Measurements from ENCODE around the gene HSPB6.
A peak's percentile ranks its signal among the peaks of the same experiment; 100 is the strongest.

HSPB6 gene

DNA sequence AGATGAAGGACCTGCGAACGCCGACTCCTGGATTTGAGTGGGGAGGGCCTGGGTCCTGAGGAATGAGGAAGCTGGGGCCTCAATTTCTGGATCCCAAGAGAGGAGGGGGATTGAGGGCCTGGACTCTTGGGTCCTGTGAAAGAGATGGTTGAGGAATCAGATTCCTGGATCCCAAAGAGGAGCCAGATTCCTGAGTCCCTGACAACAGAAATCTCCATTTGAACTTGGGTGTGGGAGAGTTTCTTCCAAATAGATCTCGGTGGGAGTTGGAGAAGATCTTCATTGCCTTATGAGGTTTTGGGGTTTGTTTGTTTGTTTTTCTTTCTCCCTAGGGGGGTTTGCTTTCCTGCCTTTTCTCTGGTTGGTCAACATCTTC is 10.8 kb downstream of the HSPB6 start:
- no peak for DNase-seq (ENCODE audit: low read depth in 2 of 2)

DNA sequence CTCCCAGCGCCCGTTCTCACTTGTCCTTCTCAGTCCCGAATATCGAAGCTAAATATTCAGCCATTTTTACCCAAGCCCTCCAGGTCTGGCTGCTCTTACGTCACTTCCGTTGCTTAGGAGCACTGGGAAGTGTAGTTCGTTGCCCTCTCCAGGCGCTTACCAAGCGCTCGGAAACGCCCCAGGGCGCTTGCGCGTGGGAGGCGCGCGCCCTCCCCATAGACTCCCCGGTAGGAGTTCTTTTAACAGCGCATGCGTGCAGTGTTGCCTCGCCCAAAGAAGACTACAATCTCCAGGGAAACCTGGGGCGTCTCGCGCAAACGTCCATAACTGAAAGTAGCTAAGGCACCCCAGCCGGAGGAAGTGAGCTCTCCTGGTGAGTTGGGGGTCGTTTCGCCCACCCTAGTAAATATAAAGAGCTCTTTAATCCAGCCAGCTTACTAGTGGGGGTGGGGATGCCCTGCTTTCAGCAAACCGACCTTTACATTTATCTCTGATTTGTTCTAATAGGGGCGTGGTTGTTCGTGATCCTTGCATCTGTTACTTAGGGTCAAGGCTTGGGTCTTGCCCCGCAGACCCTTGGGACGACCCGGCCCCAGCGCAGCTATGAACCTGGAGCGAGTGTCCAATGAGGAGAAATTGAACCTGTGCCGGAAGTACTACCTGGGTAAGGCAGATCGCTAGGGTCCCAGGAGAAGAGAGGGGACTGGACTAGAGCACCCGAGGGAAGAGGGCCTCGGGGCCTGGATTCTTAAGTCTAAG is 11.3 kb downstream of the HSPB6 start, which contains the start of the genes PSENEN and U2AF1L4:
PSENEN (plus strand) TSS at position 324 of the 759 bp plus-strand sequence; CDS start at position 604, 280 bp downstream.
U2AF1L4 (minus strand) TSS at position 91 of the 759 bp plus-strand sequence; CDS start at position 64, 27 bp downstream.
- DNase-seq (ENCODE audit: low read depth in 2 of 2) = peak; percentile 89 to 91

DNA sequence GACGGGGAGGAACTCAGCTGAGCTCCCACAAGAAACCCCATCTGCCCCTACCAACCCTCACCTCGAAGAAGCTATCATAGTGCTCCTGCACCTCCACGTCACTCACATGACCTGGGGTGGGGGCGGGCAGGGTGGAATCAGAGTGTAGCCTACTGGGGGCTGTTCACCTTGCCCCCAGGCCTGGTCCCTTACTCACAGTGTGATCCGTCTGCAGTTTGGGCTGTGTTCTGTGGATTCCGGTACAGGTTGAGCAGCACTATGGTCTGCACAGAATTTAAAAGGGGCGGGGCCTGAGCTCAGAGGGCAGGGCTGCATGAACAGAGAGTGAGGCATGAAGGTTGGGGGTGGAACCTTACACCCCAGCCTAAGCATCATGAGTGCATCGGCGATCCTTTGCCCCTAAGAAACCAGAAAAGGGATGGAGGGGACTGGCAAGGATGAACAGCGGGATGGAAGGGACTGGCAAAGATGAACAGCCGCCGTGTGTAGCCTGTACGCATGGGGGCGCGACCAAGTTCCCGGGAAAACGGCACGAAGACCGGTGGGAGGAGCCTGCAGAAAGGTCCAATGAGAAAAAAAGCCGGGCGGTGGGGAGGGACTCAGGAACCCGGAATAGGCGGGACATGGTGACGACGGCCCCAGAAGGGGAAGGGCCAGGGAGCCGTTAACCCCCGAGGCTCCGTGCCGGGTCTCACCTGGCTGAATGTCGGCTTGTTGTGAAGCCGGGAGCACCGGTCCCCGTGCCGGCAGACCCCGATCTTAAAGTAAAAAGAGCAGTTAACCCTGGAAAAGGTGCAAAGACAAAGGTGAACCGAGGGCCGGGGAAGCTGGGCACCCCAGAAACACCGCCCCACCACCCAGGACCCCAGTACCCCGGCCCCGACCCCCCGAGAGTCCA is 12.2 kb downstream of the HSPB6 start:
- peak; percentile 89 to 91 for DNase-seq (ENCODE audit: low read depth in 2 of 2)

DNA sequence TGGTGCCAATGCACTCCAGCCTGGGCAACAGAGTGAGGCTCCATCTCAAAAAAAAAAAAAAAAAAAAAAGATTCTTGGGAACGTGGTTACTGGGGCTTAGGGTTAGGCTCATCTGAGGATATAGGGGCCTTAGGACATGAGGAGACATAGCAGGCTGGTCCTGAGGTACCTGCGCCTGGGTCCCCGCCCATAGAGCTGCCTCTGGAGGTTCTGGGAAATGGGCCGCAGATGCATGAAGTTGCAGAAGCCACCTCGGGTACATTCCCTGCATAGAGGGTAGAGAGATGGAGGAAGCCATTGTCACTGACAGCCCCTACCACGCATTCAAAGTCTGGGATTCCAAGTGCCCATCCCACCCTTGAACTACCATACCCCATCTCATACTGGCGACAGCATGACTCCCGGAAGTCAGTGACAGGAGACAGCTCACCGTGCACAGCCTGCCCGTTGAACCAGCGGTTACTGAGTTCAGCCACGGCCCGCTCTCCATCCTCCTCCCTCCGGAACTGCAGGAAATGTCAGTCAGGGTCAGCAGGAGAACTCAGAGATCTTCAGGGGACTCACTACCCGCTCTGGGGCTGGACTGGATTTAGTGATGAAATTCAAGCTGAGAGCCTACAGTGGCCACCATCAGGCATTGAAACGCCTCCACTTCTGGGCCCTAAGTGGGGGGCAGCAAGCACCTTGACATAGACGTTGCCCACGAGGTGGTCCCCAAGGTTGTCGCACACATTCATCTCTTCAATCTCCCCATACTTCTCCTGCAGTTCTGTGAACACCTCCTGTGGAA is 13.0 kb downstream of the HSPB6 start:
- no peak for DNase-seq (ENCODE audit: low read depth in 2 of 2)

DNA sequence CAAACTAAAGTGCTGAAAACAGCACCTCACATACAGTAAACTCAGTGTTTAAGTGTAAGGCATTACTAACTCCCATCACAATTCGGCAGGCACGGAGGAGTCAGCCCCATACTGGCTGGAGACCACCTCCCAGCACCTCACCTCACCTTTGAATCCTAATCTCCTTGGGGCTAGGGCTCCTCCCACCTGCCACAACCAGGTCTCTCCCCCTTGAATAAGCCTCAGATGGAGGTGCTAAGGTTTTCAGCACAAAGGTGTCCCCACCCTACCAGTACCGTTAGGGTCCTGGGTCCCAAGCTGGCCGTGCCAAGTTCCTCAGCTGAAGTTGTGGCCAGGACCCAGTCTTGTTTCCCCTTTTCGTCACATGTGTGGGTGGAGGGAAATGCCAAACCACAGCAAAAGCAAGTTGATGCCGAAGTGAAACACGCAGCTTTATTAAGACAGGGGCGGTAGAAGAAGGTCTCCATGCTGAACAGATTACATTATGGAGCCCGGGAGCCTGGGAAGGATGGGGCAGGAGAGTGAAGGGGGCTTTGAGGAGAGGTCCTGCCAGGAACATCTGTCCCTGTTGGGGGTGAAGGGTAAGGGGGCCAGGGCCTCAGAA is 14.6 kb downstream of the HSPB6 start, which contains the start of gene IGFLR1:
IGFLR1 (minus strand) TSS at position 332 of the 604 bp plus-strand sequence. CDS start 1,272 bp downstream, outside the sequence.
- peak; percentile 50 to 61 for DNase-seq (ENCODE audit: low read depth in 2 of 2)

DNA sequence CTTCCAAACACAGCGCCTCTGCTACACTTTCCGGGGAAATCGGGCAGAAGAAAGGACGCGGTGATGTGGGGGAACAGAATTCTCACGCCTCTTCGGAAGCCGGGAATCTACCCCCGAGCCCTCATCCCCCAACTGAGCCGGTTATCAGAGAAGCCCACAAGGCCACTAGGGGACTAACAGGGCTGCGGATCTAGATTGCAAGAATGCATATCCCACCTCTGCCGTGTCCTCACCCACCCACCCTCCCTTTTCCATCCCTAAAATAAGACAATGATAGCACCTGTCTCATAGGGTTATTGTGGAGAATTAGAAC is 15.7 kb downstream of the HSPB6 start:
- DNase-seq (ENCODE audit: low read depth in 2 of 2) = no peak

DNA sequence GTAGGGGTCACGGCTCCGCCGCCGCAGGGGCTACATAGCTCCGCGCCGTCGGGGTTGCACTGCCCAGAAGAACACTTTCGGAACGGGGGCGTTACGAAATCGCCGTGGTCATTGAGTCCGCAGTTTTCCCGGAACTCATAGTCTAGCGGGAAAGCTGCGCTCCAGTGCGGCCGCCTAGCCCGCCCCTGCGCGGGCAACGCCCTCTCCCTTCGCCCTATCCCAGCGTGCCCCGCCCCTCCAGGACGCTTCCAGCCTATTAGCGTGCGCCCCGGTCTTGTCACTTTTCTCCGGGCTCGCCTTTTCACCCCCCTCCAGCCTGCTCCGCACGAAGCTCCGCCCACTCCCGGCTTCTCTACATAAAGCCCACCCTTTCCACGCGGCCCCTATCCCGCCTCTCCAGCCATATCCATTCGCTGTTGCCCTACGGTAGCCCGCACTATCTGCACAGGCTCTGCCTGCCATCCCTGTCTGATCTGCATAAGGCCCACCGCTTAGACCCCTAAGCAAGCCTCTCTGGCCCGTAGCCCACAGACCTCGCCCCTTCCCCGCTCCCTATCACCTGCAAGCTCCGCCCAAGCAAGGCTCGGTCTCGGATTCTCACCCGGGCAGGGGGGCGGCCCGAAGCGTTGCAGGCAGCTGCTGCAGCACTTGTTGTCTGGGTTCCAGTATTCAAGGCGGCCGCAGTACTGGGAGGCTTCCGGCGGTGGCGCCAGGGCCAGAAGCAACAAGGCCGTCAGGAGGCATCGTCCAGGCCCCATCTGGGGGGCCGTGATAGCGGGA is 16.2 kb downstream of the HSPB6 start:
- DNase-seq (ENCODE audit: low read depth in 2 of 2) = peak; percentile 88 to 96

DNA sequence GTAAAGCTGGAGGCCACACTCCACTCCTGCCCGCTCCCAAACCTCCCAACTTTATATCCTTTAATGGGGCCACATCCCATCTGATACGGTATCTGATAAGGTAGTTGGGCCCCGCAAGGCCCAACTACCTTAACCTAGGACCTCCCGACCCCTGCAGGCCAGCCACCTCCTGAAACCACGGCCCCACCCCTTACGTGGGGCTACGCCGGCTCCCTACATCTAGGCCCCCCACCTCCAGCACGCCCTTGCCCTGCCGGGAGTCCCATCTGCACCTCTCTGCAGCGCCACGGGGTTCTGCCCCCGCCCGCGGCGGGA is 16.8 kb downstream of the HSPB6 start:
- no peak for DNase-seq (ENCODE audit: low read depth in 2 of 2)

DNA sequence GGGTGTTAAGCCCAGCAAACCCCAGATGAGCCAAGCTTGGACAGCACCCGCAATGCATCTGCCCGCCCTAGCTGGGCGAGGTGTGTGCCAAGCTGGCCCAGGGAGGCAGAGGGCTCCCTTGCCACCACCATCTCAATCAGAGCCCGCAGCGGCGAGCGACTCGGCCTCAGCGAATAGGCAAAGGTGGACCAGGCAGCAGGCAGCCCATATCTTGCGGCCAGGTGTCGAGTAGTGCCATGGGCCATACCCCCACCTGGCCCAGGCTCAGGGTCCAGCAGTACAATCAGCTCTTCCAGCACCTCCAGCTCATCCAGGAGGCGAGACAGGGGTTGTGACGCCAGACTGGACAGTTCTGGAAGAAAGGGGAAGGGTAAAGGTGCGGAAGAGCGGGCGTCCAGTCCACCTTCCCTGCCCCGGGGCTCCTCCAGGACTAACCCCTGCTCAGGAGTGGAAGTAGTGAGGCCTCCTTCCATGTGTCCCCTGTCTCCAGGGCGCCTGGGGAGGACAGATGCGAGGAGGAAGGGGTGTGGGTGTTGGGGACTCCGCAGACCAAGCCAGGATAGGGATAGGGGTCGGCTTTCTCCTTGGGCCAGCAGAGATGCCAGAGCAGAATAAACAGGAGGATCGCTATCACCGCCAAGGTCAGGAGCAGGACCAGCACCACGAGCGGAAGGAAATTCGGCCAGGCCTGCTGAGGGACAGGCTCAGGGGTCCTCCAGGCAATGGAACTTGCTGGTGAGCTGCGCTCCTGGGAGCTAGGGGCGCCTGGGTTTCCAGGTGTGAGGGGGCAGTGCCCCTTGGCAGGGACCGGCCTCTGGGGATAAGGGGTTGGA is 17.3 kb downstream of the HSPB6 start:
- no peak for DNase-seq (ENCODE audit: low read depth in 2 of 2)

DNA sequence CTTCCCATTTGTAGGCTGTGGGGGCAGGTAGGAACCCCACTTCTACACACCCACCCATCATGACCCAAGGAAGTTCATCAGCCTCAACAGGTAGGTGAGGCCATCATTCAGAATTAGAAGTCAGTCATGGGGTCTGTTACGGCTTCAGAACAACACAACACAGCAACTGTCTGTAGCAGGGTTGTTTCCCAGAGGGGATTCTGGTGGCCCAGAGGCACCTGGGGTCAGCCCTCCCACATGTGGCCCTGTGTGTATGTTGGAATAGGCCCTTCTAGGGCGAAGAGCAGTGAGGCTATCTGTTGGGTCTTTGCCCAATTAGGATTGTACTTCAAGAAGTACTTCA is 18.0 kb downstream of the HSPB6 start:
- no peak for DNase-seq (ENCODE audit: low read depth in 2 of 2)

DNA sequence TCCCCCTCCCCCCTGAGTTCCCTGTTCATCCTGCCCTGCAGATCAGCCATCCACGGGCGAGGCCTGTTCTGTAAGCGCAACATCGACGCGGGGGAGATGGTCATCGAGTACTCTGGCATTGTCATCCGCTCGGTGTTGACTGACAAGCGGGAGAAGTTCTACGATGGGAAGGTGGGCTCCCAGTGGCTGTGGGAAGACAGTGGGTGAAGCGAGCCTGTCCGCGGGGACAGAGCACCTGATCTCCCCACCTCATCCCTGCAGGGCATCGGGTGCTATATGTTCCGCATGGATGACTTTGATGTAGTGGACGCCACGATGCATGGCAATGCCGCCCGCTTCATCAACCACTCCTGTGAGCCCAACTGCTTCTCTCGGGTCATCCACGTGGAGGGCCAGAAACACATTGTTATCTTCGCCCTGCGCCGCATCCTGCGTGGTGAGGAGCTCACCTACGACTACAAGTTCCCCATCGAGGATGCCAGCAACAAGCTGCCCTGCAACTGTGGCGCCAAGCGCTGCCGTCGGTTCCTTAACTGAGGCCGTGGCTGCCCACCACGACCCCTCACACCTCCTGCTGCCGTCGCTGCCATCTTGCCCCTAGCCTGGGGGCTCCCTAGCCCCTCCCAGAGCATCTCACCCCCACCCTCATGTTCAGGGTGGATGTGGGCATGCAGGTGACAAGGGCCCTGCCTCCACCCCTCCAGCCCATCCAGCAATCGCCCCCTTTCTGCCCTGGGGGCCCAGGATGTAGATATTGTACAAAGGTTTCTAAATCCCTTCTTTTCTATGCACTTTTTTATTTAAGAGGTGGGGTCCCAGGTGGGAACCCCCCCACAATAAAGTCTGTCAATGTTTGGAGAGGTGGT is 18.6 kb downstream of the HSPB6 start:
- no peak for DNase-seq (ENCODE audit: low read depth in 2 of 2)

DNA sequence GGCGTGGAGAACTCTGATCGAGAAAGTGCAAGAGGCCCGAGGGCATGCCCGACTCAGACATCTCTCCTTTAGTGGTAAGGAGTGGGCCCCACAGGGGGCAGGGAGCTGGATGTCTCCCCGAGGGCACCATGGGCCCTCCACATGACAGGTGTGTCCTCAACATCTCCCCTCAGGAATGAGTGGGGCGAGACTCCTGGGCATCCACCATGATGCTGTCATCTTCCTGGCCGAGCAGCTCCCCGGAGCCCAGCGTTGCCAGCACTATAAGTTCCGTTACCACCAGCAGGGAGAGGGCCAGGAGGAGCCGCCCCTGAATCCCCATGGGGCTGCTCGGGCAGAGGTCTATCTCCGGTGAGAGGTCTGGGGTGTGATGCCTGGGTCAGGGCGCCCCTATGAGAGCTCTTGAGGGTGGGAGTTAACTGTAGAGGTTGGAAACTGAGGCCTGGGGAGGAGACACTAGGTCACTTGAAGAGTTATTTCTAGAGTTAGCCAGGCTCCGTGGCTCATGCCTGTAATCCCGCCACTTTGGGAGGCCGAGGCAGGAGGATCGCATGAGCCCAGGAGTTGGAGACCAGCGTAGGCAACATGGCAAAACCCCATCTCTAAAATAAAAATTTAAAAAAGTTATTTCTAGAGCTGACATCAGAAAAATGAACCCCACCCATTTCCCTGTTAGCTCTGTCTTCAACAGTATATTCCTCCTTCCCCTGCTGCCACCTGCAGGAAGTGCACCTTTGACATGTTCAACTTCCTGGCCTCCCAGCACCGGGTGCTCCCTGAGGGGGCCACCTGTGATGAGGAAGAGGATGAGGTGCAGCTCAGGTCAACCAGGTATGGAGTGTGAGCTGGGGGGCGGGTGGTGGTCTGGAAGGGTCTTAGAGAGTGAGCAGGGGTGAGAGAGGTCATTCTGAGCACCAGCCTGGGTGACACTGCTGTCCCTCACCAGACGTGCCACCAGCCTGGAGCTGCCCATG is 19.6 kb downstream of the HSPB6 start:
- no peak for DNase-seq (ENCODE audit: low read depth in 2 of 2)

DNA sequence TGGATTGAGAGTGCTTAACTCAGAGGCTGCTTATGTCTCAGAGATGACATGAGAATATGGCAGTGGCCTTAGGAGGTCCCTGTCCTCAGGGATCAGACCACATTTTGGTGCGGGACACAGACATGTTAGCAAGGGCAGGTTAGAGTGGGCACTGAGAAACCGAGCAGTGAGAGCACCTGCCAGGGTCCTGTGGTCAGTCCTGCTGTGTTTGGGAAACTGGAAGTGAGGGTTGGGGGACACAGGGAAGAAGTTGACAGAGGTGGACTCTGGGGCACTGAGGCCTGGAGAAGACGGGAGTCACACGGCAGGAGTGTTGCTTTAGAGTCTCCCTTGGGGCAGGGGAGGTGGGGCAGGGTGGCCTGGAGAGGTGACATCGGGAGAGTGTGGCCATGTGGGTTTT is 21.9 kb downstream of the HSPB6 start:
- no peak for DNase-seq (ENCODE audit: low read depth in 2 of 2)

DNA sequence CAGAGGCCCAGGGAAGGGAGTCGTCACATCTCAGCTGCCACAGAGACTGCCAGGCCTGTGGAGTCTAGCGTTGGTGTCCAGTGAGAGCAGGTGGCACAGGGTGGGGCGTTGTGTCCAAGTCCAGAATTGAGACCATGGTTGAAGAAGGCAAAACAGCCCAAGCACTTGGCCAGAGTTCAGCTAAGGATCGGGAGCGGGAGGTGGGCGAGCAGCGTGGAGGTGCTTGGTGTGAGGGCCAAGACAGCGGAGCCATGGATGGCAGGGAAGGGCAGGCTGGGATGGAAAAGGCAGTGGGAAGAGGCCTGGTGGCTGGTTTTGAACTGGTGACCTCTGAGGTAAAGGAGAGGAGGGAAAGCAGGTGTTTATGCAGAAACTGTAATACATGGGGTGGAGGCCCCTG is 22.6 kb downstream of the HSPB6 start:
- no peak for DNase-seq (ENCODE audit: low read depth in 2 of 2)

DNA sequence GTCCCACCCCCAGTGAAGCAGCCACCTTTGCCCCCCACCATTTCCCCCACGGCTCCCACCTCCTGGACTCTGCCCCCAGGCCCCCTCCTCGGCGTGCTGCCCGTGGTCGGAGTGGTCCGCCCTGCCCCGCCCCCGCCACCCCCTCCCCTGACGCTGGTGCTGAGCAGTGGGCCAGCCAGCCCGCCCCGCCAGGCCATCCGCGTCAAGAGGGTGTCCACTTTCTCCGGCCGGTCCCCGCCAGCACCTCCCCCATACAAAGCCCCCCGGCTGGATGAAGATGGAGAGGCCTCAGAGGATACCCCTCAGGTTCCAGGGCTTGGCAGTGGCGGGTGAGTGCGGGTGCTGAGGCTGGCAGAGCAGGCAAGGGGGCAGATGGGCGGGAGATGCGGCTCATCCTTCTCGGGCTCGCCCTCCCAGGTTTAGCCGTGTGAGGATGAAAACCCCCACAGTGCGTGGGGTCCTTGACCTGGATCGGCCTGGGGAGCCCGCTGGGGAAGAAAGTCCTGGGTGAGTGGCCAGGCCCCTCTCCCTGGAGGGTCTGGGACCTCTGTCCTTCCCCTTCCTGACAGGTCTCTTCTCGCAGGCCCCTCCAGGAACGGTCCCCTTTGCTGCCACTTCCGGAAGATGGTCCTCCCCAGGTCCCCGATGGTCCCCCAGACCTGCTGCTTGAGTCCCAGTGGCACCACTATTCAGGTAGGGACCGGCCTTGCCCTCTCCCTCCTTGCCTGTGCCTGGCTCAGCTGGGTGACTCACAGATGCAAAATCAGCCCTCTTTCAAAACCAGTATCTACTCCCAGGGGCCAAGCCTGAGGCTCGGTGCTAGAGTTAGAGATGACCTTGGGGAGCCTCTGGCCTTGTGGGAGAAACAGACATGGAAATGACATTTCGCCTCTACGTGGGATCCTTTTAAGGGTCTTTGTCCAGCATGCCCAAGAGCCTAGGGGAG is 23.4 kb downstream of the HSPB6 start:
- DNase-seq (ENCODE audit: low read depth in 2 of 2) = no peak

DNA sequence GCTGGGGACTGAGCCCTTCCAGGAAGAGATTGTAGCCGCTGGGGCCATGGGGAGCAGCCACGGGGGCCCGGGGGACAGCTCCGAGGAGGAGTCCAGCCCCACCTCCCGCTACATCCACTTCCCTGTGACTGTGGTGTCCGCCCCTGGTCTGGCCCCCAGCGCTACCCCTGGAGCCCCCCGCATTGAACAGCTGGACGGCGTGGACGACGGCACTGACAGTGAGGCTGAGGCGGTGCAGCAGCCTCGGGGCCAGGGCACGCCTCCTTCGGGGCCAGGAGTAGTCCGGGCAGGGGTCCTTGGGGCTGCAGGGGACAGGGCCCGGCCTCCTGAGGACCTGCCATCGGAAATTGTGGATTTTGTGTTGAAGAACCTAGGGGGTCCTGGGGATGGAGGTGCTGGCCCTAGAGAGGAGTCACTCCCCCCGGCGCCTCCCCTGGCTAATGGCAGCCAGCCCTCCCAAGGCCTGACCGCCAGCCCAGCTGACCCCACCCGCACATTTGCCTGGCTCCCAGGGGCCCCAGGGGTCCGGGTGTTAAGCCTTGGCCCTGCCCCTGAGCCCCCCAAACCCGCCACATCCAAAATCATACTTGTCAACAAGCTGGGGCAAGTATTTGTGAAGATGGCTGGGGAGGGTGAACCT is 24.2 kb downstream of the HSPB6 start:
- no peak for DNase-seq (ENCODE audit: low read depth in 2 of 2)
